ENCODE measurements around the gene SLC8A2. TPM values are rescaled to one million over a fixed set of nuclear protein-coding genes. Genes with fewer than 3 reads are reported as not detected.

The SLC8A2 gene
- total RNA-seq, 4 donors from 2014 or later = 0.19 to 1.4 (median 0.47) TPM; not detected in 1

GRCh38 chr19:47483200-47483599, 11.5 kb upstream of the SLC8A2 start:
- DNase-seq (ENCODE audit: low spot score) = no peak
- no peak for TF ChIP-seq CTCF (IDR thresholded peaks at IDR 0.05)
- no peak for ATAC-seq (ENCODE audit: low FRiP score)

GRCh38 chr19:47481460-47482052, 9.9 kb upstream of the SLC8A2 start:
- no peak for ATAC-seq (ENCODE audit: low FRiP score)
- no peak for TF ChIP-seq CTCF (IDR thresholded peaks at IDR 0.05)
- no peak for DNase-seq (ENCODE audit: low spot score)

DNA sequence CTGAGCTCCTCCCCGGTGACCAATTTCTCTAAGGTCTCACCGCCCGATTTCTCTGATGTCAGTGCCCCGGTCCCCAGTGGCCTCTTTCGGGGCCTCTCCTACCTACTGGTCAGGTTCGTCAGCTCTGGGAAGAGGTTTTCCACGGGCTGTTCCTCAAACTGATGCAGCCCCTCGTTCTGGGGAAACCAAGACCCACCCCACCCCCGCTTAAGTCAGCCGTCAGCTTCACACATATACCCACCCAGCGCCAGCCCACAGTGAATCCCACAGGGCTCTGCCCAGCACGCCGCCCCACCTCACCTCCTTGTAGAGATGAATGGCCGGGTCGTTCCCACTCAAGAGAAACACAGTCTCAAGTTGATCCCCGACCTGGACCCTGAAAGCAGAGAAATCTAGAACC, 9.0 kb upstream of the SLC8A2 start:
- ATAC-seq (ENCODE audit: low FRiP score) (no peak), DNase-seq (ENCODE audit: low spot score) (no peak)

DNA sequence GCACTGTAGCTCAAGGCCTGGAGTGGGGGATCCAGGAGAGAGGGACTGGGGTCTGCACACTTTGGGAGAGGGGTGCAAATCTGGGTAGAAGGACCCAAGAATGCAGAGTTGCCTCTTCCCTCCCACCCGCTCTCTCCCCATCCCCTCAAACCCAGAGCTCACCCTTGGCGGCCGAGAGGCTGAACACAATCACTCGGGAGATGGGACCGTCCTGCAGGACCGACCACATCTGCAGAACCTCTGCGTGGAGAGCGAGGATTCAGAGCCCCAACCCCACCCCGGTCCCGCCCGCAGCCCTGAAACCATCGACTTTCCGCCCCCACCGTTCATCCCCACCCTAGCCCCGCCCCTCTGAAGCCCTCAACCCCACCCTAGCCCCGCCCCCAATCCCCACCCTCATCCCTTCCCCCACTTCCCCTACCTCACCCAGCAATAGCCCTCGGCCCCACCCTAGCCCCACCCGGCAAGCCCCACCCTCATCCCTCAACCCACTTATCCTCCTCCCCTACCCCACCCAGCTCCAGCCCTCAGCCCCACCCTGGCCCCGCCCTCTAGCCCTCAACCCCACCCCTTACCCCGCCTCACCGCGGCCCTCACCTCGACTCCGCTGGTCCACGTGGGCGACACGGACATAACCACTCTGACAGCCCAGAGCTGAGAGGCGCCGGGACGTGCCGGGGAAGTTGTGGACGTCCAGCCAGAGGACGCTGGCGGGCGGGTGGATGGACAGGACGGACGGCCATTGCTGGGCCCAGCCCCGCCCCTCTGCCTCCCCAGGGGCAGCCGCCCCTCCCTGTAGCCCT, 8.2 kb upstream of the SLC8A2 start:
- no peak for TF ChIP-seq CTCF (IDR thresholded peaks at IDR 0.05)
- DNase-seq (ENCODE audit: low spot score) = no peak
- ATAC-seq (ENCODE audit: low FRiP score) = no peak

More for the DNA sequence above, 9.0 kb upstream of the SLC8A2 start:
- TF ChIP-seq CTCF (IDR thresholded peaks at IDR 0.05) = no peak

DNA sequence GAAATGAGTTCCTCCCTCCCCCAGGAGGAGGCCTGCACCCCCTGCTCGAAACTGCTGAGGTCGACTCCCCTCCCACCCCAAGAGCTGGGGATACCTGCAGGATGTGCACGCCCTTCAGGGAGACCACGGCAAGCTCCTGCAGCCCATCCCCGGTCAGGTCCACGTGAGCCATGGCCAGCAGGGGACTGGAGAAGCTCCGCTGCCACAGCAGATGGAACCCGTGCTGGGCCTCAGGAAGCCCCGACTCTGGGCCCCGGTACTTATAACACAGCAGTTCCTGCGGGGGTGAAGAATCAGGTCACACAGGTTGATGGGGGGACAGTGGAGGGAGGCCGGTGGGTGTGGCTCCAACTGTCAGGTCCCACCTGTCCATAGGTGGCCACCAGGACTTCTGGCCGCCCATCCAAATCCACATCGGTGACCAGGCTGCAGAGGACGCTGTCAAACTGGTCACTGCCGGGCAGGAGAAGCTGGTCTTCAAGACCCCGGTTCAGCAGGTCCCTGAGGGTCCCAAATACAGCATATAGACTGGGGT, 4.8 kb upstream of the SLC8A2 start:
- TF ChIP-seq CTCF (IDR thresholded peaks at IDR 0.05) = no peak
- DNase-seq (ENCODE audit: low spot score) (no peak), ATAC-seq (ENCODE audit: low FRiP score) (no peak)

DNA sequence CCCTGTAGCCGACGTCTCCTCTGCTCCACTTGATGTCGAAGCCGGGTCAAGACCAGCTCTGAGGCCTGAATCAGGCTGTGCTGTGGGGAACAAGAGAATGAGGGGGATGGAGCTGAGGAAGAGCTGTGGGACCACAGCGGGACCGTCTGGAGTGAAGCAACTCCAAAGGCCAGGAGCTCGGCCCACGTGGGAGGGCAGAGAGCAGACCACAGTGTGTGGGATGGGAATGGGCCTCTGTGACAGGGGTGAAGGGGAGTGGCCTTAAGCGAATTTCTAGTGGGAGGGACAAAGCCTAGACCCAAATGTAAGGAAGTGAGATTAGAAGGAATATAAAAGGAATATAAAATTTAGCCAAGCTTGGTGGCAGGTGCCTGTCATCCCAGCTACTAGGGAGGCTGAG, 3.8 kb upstream of the SLC8A2 start:
- no peak for DNase-seq (ENCODE audit: low spot score)
- TF ChIP-seq CTCF (IDR thresholded peaks at IDR 0.05) = no peak
- no peak for ATAC-seq (ENCODE audit: low FRiP score)

Data from omental fat pad (tissue), 4 donors.